ENCODE results near the gene KSR1. TPM values are rescaled to one million over a fixed set of nuclear protein-coding genes. Genes with fewer than 3 reads are reported as not detected.
A peak's percentile ranks its signal among the peaks of the same experiment; 100 is the strongest.

The KSR1 gene
- total RNA-seq, 1 experiment from 2014 or later: 41.7 TPM

DNA sequence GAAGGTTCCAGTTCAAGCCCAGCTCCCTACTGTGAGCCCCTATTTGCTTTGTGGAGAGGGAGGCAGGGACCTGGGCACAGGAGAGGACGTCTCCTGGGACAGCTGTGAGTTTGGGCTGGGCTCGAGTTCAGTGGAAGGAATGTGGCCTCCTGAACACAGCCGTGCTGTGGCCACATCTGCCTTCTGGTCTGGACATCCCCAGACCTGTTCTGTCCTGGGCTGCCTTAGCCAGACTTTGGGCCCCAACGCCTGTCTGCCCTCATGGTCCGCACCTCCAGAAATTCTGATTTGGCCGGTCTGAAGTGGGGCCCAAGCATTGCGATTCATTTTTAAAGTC is 114.3 kb downstream of the KSR1 start:
- ChIA-PET CTCF (no interaction called here), POLR2A (ENCODE audit: low non-redundant PET) (no interaction called here)
- no peak overlapping the region for H3K4me3 ChIP-seq (ENCODE audit: low read depth, low read length, poor library complexity, severe bottlenecking)
- H3K4me1 ChIP-seq (ENCODE audit: insufficient read depth, low read length, poor library complexity, severe bottlenecking): peaks cover 32% of the 10 kb centered on the region
- H3K9me3 ChIP-seq (ENCODE audit: low read depth, low read length, poor library complexity, severe bottlenecking): no peaks in the 10 kb centered on the region
- BruUV-seq (replicated peaks): no TSS peak
- TF ChIP-seq CTCF (conservative IDR thresholded peaks at IDR 0.05; ENCODE audit: low read depth, low read length) (no peak), EZH2 (IDR thresholded peaks at IDR 0.05; ENCODE audit: borderline replicate concordance, low read depth, low read length, poor library complexity, severe bottlenecking) (no peak)
- no peak overlapping the region for H3K27ac ChIP-seq (ENCODE audit: low read depth, low read length, poor library complexity, severe bottlenecking)
- H3K36me3 ChIP-seq (ENCODE audit: insufficient read depth, low read length, poor library complexity, severe bottlenecking): no peaks in the 10 kb centered on the region
- H3K27me3 ChIP-seq (replicated peaks; ENCODE audit: insufficient read depth, low read depth, low read length, poor library complexity): no peaks in the 10 kb centered on the region
- no peak for DNase-seq (ENCODE audit: low spot score)
- intact Hi-C loops (cut with micrococcal nuclease; ENCODE audit: unreplicated experiment): loop anchor here (5.0 kb wide), 1 partner anchor 37 kb away; no protein-coding TSS in a partner anchor

DNA sequence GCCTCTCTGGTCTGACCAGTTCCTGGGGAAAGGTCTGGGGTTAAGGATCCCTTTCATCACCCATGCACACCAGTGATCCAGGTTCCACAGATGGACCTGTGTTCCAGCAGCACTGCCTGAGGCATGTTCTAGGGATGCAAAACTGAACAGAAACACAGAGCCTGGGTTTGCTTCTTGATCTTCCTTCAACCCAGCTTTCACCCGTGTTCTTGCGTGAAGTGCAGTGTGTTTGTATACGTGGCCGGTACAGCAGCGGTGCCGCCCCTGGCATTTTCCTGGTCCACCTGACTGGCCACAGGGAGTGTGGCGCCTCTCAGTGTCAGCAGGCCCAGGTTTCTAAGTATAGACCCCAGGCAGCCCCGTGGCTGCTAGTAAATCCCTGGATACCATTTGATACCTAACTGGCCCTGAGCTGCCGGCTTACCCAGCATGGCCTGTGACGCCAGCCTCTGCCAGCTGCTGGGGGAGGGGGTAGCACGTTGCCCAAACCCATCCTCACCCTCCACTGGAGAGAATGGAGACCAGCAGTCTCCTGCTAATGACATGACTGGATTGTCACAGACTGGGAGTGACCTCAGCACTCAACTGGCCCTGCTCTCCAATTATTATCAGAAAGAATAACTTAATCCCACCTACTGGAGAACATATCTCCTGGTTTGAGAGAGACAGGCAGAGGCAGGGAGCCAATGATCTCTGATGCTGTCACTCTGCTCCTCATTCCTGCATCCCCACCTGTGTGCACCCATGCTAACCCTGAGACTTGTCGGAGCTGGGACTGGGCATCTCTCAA is 115.5 kb downstream of the KSR1 start:
- POLR2A ChIA-PET (ENCODE audit: low non-redundant PET): no interaction called here
- intact Hi-C loops (cut with micrococcal nuclease; ENCODE audit: unreplicated experiment): loop anchor here (5.0 kb wide), 1 partner anchor 36 kb away; no protein-coding TSS in a partner anchor
- no TSS peak for BruUV-seq (replicated peaks)
- DNase-seq (ENCODE audit: low spot score): no peak
- TF ChIP-seq CTCF (conservative IDR thresholded peaks at IDR 0.05; ENCODE audit: low read depth, low read length) (no peak), EZH2 (IDR thresholded peaks at IDR 0.05; ENCODE audit: borderline replicate concordance, low read depth, low read length, poor library complexity, severe bottlenecking) (no peak)
- no peaks in the 10 kb centered on the region for H3K9me3 ChIP-seq (ENCODE audit: low read depth, low read length, poor library complexity, severe bottlenecking)
- H3K36me3 ChIP-seq (ENCODE audit: insufficient read depth, low read length, poor library complexity, severe bottlenecking): no peaks in the 10 kb centered on the region
- CTCF ChIA-PET: no interaction called here
- H3K4me1 ChIP-seq (ENCODE audit: insufficient read depth, low read length, poor library complexity, severe bottlenecking): peaks cover 33% of the 10 kb centered on the region
- no peak overlapping the region for H3K4me3 ChIP-seq (ENCODE audit: low read depth, low read length, poor library complexity, severe bottlenecking)
- H3K27me3 ChIP-seq (replicated peaks; ENCODE audit: insufficient read depth, low read depth, low read length, poor library complexity): no peaks in the 10 kb centered on the region
- no peak overlapping the region for H3K27ac ChIP-seq (ENCODE audit: low read depth, low read length, poor library complexity, severe bottlenecking)

DNA sequence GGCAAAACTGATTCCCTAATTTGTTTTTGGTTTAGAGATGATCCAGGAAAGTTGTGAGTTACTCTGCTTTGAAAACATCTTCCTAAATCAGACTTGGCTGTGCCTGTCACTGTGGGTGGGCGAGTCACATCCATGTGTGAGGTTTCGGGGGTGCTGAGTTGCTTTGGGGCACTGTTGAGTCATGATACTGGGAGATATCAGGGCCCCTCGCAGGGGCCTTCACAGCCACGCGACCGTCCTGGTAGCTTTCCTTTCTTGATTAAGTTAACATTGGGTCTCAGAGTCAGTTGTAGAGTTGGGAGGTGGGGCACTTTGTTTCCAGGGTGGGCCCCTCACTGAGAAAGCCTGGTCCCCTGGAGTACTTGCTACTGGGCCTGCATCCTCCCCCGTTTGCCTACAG is 116.4 kb downstream of the KSR1 start:
- ChIA-PET CTCF (no interaction called here), POLR2A (ENCODE audit: low non-redundant PET) (no interaction called here)
- BruUV-seq (replicated peaks): no TSS peak
- no peaks in the 10 kb centered on the region for H3K36me3 ChIP-seq (ENCODE audit: insufficient read depth, low read length, poor library complexity, severe bottlenecking)
- H3K4me1 ChIP-seq (ENCODE audit: insufficient read depth, low read length, poor library complexity, severe bottlenecking): peaks cover 41% of the 10 kb centered on the region
- no peaks in the 10 kb centered on the region for H3K27me3 ChIP-seq (replicated peaks; ENCODE audit: insufficient read depth, low read depth, low read length, poor library complexity)
- DNase-seq (ENCODE audit: low spot score): no peak
- intact Hi-C loops (cut with micrococcal nuclease; ENCODE audit: unreplicated experiment): loop anchor here (5.0 kb wide), 1 partner anchor 35 kb away; no protein-coding TSS in a partner anchor
- no peak overlapping the region for H3K4me3 ChIP-seq (ENCODE audit: low read depth, low read length, poor library complexity, severe bottlenecking)
- TF ChIP-seq CTCF (conservative IDR thresholded peaks at IDR 0.05; ENCODE audit: low read depth, low read length) (no peak), EZH2 (IDR thresholded peaks at IDR 0.05; ENCODE audit: borderline replicate concordance, low read depth, low read length, poor library complexity, severe bottlenecking) (no peak)
- H3K9me3 ChIP-seq (ENCODE audit: low read depth, low read length, poor library complexity, severe bottlenecking): no peaks in the 10 kb centered on the region
- H3K27ac ChIP-seq (ENCODE audit: low read depth, low read length, poor library complexity, severe bottlenecking): peak overlapping the region; percentile 38
